Spinal cord (tissue), 10 donors: ENCODE measurements around the gene ZNF606. TPM values are rescaled to one million over a fixed set of nuclear protein-coding genes. Genes with fewer than 3 reads are reported as not detected.
"Not testable (repeated sequence)": the region's sequence is repeated elsewhere in the genome, so short reads cannot be mapped to it uniquely, and the experiment has no call there.

ENCODE experiments used
- DNase-seq, 6 donors: peaks; one replicate each; pipeline versions ENCODE4 v3.0.0 to v3.0.0-alpha.2; 2013 to 2015; ENCODE audit warnings: low spot score in 6 of 6, low read depth in 4 of 6
- H3K27ac ChIP-seq: one replicate; pipeline ENCODE4 v1.5.1; 2013; ENCODE audit warnings: low read depth, low read length, control low read depth
- H3K27me3 ChIP-seq: one replicate; pipeline ENCODE4 v1.6.1; 2013; ENCODE audit warnings: low read length; ENCODE audit not compliant: control insufficient read depth, insufficient read depth
- H3K36me3 ChIP-seq: one replicate; pipeline ENCODE4 v1.6.1; 2013; ENCODE audit warnings: low read length; ENCODE audit not compliant: control insufficient read depth, insufficient read depth
- H3K4me1 ChIP-seq: one replicate; pipeline ENCODE4 v1.6.1; 2013; ENCODE audit warnings: low read length; ENCODE audit not compliant: control insufficient read depth, insufficient read depth
- H3K4me3 ChIP-seq: one replicate; pipeline ENCODE4 v1.5.1; 2013; ENCODE audit warnings: low read depth, low read length, control low read depth
- H3K9me3 ChIP-seq: one replicate; pipeline ENCODE4 v1.6.1; 2013; ENCODE audit warnings: low read length; ENCODE audit not compliant: control insufficient read depth, insufficient read depth
- WGBS: methylation state at CpG from one replicate; pipeline ENCODE4 v1.1.5; 2013; ENCODE audit warnings: missing lambda C conversion rate; ENCODE audit not compliant: insufficient coverage; 5-methylcytosine and 5-hydroxymethylcytosine counted together
- polyA plus RNA-seq, 2 donors: library from polyadenylated mRNA; unstranded; fragments of 120-200 nt; gene quantifications; one replicate each; pipeline ENCODE4 v1.2.1, GENCODE V29; 2013; ENCODE audit not compliant: insufficient read length in 2 of 2
- total RNA-seq, 2 donors: library from RNA; depleted of rRNA in 1 of 2; stranded (reverse); fragments of 120-200 nt in 1 of 2; fragments of >200 nt in 1 of 2; gene quantifications; one replicate each; pipeline versions ENCODE4 v1.2.3 to v1.2.4, GENCODE V29; 2013 to 2014
- donor health status: healthy.

ZNF606 gene
- total and polyA plus RNA-seq, 4 donors = 23.2 to 39.3 (median 29.2) TPM

DNA sequence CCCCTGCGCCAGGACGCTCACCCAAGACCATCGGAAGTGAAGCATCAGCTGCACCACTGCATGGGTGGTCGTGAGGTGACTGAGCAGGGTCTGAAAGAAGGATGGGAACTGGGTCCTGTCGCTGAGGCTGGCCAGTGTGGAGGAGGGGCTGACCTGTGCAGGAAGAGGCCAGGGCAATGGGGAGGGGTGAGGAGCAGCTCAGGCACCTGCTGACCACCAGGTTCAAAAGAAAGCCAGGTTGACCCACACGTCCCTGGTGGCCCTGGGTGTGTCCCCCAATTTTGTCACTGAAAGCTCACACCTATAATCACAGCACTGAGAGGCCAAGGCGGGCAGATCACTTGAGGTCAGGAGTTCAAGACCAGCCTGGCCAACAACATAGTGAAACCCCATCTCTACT, 17.5 kb upstream of the ZNF606 start:
- no peaks in the 10 kb centered on the region for H3K27me3 ChIP-seq
- no peak overlapping the region for H3K27ac ChIP-seq
- DNase-seq = no peak
- H3K4me3 ChIP-seq = no peak overlapping the region
- H3K9me3 ChIP-seq = no peaks in the 10 kb centered on the region
- H3K36me3 ChIP-seq = peaks cover 3% of the 10 kb centered on the region
- WGBS = 75% methylated on average over 6 of the region's 7 CpGs
- no peaks in the 10 kb centered on the region for H3K4me1 ChIP-seq

DNA sequence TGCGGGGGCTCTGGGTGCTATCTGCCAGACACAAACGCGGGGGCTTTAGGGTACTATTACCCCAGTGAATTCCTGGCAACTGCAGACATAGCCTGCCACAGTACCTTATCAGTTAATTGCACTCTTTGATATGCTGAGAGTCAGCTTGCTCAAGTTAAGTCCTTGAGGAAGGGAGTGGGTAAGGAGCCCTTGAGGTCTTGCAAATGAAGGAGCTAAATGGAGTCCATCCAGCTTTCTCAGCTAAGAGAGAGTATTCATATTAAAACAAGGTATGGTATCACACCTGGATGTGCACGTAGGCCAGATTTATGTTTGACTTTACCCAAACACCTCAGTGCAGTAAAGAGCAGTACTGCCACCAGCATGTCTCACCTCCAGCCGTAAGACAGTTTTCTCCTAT, 11.5 kb upstream of the ZNF606 start:
- Histone ChIP-seq H3K9me3 (no peaks in the 10 kb centered on the region), H3K4me1 (peaks cover 13% of the 10 kb centered on the region), H3K36me3 (peaks cover 10% of the 10 kb centered on the region), H3K27ac (no peak overlapping the region), H3K27me3 (no peaks in the 10 kb centered on the region), H3K4me3 (no peak overlapping the region)
- DNase-seq = no peak
- 56% methylated on average over 4 of the region's 5 CpGs for WGBS

- no peaks in the 10 kb centered on the region for H3K9me3 ChIP-seq
- no peak overlapping the region for H3K4me3 ChIP-seq
- peaks cover 30% of the 10 kb centered on the region for H3K36me3 ChIP-seq
- peaks cover 21% of the 10 kb centered on the region for H3K4me1 ChIP-seq
- H3K27ac ChIP-seq = no peak overlapping the region
- WGBS = 54% methylated on average over 10 of the region's 22 CpGs
- H3K27me3 ChIP-seq = no peaks in the 10 kb centered on the region
- no peak for DNase-seq
Observed at GRCh38 chr19:58010507-58010906, 7.9 kb upstream of the ZNF606 start.

DNA sequence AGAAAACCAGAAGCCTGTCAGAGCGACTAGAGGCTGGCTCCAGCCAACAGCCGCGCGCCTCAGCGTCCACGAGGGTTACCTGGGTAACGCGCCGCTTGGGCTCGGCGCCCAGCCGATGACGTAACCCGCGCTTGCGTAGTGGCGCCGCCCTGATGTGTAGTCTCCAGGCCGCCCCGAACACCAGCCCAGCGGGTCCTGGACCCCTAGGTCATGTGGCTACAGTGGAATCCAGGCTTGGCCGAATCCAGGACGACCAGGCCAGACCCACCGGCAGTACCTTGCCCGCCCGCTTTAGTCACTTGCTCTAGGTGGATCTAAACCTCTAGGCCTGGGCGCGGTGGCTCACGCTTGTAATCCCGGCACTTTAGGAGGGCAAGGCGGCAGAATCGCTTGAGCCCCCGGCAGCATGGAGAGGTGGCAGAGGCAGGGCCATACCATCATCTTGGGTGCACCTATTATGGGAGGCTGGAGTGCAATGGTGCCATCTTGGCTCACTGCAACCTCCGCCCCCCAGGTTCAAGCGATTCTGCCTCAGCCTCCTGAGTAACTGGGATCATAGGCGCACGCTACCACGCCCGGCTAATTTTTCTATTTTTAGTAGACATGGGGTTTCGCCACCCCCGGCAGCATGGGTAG, 7.2 kb upstream of the ZNF606 start:
- DNase-seq = peak; percentile 89 to 98 (median 90)
- WGBS = 2% methylated on average over 36 of the region's 41 CpGs
- H3K9me3 ChIP-seq = no peaks in the 10 kb centered on the region
- peaks cover 21% of the 10 kb centered on the region for H3K4me1 ChIP-seq
- no peaks in the 10 kb centered on the region for H3K27me3 ChIP-seq
- H3K36me3 ChIP-seq = peaks cover 30% of the 10 kb centered on the region
- peak overlapping the region; percentile 57 for H3K4me3 ChIP-seq
- peak overlapping the region; percentile 86 for H3K27ac ChIP-seq

GRCh38 chr19:58009301-58009665, 6.7 kb upstream of the ZNF606 start:
- peak overlapping the region; percentile 57 for H3K4me3 ChIP-seq
- H3K4me1 ChIP-seq = peaks cover 23% of the 10 kb centered on the region
- H3K9me3 ChIP-seq = no peaks in the 10 kb centered on the region
- peak overlapping the region; percentile 86 for H3K27ac ChIP-seq
- H3K27me3 ChIP-seq = no peaks in the 10 kb centered on the region
- WGBS = under 1% methylated on average over 21 of the region's 21 CpGs
- H3K36me3 ChIP-seq = peaks cover 33% of the 10 kb centered on the region
- DNase-seq = no peak

- H3K27me3 ChIP-seq, H3K9me3 ChIP-seq, DNase-seq: not testable (repeated sequence)
- peak overlapping the region; percentile 86 for H3K27ac ChIP-seq
- 51% methylated on average over 9 of the region's 10 CpGs for WGBS
- H3K4me1 ChIP-seq = peaks cover 27% of the 10 kb centered on the region
- peak overlapping the region; percentile 57 for H3K4me3 ChIP-seq
- H3K36me3 ChIP-seq = peaks cover 37% of the 10 kb centered on the region
Observed at GRCh38 chr19:58008877-58009276, 6.3 kb upstream of the ZNF606 start.

- H3K36me3 ChIP-seq = peaks cover 30% of the 10 kb centered on the region
- H3K9me3 ChIP-seq = no peaks in the 10 kb centered on the region
- WGBS = 100% methylated on average over 1 of the region's 1 CpG
- H3K4me3 ChIP-seq = no peak overlapping the region
- DNase-seq = no peak
- H3K27ac ChIP-seq = no peak overlapping the region
- H3K4me1 ChIP-seq = peaks cover 34% of the 10 kb centered on the region
- no peaks in the 10 kb centered on the region for H3K27me3 ChIP-seq
Observed at GRCh38 chr19:58007285-58007684, 4.7 kb upstream of the ZNF606 start.

- no peaks in the 10 kb centered on the region for H3K27me3 ChIP-seq
- no peak for DNase-seq
- H3K27ac ChIP-seq = peak overlapping the region; percentile 88
- H3K4me3 ChIP-seq = peak overlapping the region; percentile 99
- peaks cover 24% of the 10 kb centered on the region for H3K4me1 ChIP-seq
- no peaks in the 10 kb centered on the region for H3K9me3 ChIP-seq
- H3K36me3 ChIP-seq = peaks cover 53% of the 10 kb centered on the region
- WGBS = 18% methylated on average over 29 of the region's 31 CpGs
Observed at GRCh38 chr19:58003174-58003828, 681 bp upstream of the ZNF606 start.

DNA sequence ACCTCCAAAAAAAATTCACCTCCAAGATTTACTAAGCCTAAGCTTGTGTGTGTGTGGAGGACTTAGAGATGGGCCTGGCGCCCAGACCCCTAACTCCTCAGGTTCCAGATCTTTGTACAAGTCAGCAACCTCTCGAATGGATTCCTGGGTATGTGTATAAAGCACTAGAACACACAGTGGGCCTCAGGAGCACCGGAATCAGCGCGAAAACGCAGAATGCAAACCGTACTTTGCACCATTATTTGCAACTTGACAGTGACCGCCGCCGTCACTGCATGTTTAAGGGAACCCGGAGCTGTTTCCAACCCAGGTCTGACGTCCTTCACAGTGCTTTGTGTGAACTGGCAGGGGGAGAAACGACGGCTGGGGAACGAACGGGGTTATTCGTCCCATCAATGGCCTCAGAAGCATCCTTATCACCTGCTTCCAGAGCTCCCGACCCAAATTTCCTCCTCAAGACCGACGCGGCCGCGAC, 688 bp downstream of the ZNF606 start:
- peak in 4 of 6 donors; percentile 7 to 47 (median 11) for DNase-seq
- WGBS = 0% methylated on average over 17 of the region's 23 CpGs
- no peaks in the 10 kb centered on the region for H3K27me3 ChIP-seq

DNA sequence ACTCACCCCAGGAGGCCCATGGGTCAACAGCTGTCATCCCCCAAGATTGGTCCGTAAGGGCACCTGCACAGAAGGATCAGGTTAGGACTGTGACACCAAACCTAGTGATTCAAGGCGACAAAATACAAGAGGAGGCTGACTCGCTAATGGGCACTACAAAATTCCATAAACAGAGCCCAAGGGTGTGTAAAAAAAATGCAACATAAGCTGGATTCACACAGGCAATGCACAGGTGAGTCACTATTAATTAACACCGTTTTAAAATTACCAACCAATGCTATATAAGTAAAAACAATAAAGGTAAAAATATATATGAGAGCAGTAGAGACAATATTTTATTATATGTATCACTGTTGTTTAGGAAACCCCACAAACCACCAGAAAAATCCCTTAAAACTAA, 1.9 kb downstream of the ZNF606 start:
- no peak overlapping the region for H3K4me3 ChIP-seq
- 100% methylated on average over 2 of the region's 4 CpGs for WGBS
- no peaks in the 10 kb centered on the region for H3K27me3 ChIP-seq

More for the DNA sequence above, 688 bp downstream of the ZNF606 start:
- peak overlapping the region; percentile 88 for H3K27ac ChIP-seq
- peak overlapping the region; percentile 99 for H3K4me3 ChIP-seq
- no peaks in the 10 kb centered on the region for H3K9me3 ChIP-seq
- peaks cover 24% of the 10 kb centered on the region for H3K4me1 ChIP-seq
- H3K36me3 ChIP-seq = peaks cover 43% of the 10 kb centered on the region

More for the DNA sequence above, 1.9 kb downstream of the ZNF606 start:
- H3K36me3 ChIP-seq = peaks cover 44% of the 10 kb centered on the region
- H3K4me1 ChIP-seq = peaks cover 24% of the 10 kb centered on the region
- no peak for DNase-seq
- H3K9me3 ChIP-seq = peaks cover 1% of the 10 kb centered on the region
- H3K27ac ChIP-seq = no peak overlapping the region
